Activated naive CD4-positive, alpha-beta T cell treated with anti-CD3 and anti-CD28 coated beads, Interleukin-2, amount 50 U/mL, for 16 hours (primary cell): ENCODE results near the gene KCNJ6.
"Not testable (repeated sequence)": the region's sequence is repeated elsewhere in the genome, so short reads cannot be mapped to it uniquely, and the experiment has no call there.

Experiments used
- DNase-seq: peaks from one replicate; pipeline ENCODE4 v3.0.0-alpha.2; 2020

The KCNJ6 gene

DNA sequence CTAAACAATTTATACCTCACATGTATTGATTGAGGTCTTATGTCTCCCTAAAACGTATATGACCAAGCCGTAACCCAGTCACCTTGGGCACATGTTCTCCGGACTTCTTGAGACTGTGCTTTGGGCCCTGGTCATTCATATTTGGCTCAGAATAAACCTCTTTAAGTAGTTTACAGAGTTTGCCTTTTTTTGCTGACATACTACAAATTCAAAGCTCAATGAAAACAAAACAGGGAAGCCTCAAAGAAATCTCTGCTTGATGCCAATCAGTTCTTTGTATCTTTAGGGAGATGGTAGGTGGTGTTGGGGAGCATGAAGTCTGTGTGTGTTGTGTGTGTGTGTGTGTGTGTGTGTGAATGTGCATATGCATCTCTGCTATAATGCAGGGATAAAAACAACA, 247.0 kb downstream of the KCNJ6 start:
- DNase-seq: no peak

GRCh38 chr21:37668462-37669239, 247.6 kb downstream of the KCNJ6 start:
- DNase-seq: no peak

DNA sequence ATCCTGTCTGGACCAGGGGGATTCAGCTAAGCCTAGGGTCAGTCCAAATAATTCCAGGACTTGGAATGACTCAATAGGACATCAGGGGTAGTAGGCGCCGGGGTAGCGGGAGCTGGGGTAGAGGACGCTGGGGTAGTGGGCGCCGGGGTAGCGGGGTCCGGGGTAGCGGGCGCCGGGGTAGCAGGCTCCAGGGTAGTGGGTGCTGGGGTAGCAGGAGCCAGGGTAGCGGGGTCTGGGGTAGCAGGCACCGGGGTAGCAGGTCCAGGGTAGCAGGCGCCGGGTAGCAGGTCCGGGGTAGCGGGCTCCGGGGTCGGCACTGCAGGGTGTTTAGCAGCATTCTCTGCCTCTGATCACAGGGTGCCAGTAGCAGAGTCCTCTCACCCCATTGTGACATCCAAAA, 248.9 kb downstream of the KCNJ6 start:
- no peak for DNase-seq

DNA sequence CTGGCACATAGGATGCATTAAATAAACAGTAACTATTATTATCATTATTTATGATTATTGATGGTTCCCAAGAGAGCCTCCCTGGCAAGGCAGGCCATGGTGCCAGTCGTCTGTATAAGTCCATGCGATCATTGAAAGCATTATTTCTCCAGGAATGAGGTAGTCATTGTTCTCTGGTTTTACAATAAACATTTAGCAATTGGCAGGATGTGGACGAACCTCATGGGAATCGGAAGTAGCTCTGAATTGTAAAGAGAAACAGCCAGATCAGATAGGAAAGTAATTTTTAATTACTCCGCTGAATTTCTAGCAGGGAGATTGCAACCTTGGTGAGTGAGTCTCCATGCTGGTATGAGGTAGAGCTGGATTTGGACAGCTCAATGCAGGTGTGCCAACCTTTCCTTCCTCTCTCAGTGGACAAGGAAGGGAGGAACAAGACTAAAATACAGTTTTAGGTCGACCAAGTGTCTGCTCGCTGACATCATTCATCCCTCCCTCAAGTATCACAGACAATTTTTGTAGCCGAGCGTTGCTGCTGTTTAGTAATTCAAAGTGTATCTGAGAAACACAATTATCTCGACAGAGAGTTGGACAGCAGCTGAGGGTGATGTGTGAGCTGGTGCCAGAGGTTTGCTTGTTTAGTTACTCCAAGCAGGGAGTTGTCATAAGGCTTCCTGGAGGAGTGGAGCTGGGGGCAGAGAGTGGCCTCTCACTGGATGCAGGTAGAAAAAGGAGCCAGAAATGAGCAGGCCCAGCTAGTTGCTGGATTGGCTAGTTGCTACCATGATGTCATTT, 250.8 kb downstream of the KCNJ6 start:
- DNase-seq: no peak

DNA sequence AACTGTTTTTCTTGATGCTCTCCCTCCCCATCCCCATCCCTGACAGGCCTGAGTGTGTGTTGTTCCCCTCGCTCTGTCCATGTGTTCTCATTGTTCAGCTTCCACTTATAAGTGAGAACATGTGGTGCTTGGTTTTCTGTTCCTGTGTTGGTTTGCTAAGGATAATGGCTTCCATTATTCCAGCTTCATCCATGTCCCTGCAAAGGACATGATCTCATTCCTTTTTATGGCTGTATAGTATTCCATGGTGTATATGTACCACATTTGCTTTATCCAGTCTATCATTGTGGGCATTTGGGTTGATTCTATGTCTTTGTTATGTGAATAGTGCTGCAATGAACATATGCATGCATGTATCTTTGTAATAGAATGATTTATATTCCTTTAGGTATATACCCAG, 254.0 kb downstream of the KCNJ6 start:
- DNase-seq: not testable (repeated sequence)

- DNase-seq: no peak
Observed at GRCh38 chr21:37660709-37661108, 255.5 kb downstream of the KCNJ6 start.

GRCh38 chr21:37659874-37660273, 256.4 kb downstream of the KCNJ6 start:
- DNase-seq: no peak

DNA sequence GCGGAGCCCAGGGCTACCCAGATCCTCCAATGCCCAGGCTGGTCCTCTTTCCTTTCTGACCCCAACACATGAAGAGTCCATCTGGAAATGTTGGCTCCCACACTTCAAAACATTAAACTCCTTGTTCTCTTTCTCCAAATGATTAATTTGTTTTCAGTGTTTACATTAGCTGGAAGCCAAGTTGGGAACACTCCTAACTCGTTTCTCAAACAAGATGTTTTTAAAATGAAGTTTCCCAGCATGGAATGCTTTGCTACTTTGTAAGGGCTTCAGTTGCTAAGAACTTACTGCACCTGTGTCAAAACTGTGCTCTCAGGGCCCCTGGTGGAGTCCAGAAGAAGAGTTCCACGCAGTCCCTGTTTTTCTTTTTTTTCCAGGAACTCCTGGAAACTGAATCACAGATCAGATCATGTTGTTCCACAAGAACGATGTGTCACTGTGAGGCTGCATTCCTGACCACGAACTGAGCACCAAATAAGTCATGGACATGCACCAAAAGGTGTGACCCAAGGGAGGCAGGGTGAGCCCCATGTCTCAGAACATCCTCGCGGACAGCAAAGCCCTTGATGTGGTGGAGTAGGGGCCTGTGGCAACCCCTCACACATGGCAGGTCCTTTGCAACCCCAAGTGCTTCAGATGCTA, 257.3 kb downstream of the KCNJ6 start:
- DNase-seq: no peak

DNA sequence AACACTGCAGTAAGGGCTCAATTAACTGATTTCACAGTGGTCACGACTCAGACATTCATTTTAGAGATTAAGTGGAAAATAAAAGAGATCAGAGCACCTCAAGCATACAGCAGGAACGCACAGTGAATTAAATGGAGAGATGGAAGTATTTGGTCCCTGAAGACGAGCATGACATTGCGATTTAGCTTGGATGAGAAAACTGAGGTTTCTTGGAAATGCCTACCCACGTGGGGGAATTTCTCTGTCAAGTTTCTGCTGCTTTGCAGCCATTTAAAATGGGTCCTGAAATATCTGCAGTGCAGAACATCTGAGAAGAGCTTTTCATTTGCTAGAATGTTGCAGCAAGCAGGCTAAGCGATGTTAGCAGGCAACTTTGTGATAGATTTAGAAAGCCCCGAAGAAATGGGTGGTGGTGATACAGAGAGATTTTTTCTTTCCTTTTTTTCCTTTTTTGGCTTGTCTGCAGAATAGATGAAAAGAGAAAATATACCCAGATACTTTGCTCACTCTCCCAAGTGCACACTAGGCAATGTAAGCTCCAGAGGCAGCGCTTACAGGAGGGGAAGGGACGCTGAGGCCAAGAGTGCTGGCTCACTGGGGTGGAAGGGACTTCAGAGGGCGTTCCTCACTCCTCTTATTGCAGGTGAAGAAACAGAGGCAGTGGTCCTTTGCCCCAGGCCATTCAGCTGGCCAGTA, 258.0 kb downstream of the KCNJ6 start:
- no peak for DNase-seq

DNA sequence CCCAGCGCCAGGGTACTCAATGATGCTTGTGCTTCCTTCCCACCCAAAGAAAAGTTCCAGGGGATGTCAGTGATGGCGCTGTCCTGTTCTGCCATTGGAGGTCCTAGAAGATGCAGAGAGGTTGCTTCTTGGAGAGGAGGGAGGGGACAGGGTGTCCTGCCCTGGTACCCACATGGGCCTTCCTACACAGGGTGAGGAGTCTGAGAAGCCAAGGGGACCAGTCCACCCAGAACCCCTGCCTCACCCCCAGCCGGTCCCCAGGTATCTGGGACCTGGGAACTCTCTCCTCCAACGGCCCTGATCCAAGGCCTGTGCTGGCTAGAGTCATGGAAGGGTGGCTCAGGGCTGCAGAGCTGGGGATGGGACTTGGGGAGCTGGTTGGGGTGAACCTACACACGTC, 259.4 kb downstream of the KCNJ6 start:
- no peak for DNase-seq

DNA sequence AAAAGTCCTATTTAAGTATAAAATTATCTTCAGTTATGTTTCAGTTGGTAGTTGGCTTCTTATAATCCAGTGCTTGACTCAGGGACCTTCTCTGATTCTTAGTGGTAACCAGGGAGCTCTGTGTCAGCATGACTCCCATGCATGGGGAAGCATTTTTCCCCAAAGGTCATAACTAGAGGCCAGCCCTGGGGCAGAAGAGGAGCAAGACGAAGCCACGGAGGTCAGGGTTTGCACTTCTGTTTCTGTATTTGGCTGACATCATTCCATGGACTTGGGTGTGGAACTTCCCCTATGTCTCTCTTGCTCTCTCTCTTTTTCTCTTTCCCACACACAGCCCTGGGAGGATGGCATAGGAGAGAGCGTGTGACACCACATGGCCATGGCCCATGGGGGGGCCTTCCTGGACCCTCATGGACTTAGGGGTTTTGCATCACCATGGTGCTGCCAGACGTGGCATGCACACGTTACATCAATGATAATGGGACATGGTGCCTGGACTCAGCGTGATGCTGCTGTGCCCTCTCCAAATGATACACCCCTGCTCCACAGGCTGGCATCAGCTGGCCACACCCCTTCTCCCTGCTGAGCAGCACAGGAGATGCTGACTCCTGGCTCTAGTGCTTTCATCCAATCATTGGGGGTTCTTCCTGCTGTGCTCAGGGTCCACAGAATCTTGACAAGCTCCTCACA, 260.5 kb downstream of the KCNJ6 start:
- DNase-seq: no peak

- DNase-seq: no peak
Observed at GRCh38 chr21:37654596-37654995, 261.7 kb downstream of the KCNJ6 start.

GRCh38 chr21:37653201-37653600, 263.1 kb downstream of the KCNJ6 start:
- no peak for DNase-seq

GRCh38 chr21:37647781-37648180, 268.5 kb downstream of the KCNJ6 start:
- DNase-seq: no peak

- not testable (repeated sequence) for DNase-seq
Observed at GRCh38 chr21:37646761-37647160, 269.5 kb downstream of the KCNJ6 start.

- no peak for DNase-seq
Observed at GRCh38 chr21:37645848-37646247, 270.4 kb downstream of the KCNJ6 start.

DNA sequence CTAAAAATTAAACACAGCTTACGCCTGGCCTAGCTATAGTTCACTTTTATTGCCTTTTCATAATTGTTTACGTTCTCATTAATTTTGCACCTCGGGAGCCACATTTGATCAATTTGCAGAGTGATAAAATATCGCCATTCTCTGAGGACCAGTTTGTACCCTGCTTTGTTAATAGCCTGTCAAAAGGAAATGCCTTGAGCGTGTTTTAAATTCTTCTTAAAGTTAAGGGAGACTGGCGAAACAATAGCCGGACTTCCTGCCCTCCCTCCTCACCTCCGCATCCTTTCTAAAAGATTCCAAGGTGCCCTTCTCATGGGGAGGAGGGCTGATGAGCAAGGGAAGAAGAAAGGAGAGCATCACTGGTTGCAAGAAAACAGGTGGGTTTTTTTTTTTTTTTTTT, 271.6 kb downstream of the KCNJ6 start:
- DNase-seq: no peak

GRCh38 chr21:37643862-37644261, 272.4 kb downstream of the KCNJ6 start:
- DNase-seq: not testable (repeated sequence)

DNA sequence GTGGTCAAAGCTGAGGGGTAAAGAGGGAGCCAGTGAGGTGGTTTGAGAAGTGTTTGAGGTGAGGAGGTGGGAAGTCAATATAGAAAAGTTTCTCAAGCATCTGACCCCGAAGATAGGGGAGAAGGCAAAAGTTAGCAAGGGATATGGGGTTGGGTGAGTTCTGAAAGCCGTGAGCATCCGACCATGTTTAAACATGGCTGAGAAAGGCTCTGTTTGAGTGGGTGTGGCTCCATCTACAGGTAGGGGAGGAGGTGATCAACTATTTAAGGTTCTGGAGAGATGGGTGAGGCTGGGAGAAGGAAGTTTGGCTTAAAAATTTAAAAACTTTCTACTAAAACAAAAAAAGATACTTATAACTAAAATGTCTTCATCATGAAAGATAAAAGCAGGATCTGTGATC, 273.8 kb downstream of the KCNJ6 start:
- DNase-seq: no peak

DNA sequence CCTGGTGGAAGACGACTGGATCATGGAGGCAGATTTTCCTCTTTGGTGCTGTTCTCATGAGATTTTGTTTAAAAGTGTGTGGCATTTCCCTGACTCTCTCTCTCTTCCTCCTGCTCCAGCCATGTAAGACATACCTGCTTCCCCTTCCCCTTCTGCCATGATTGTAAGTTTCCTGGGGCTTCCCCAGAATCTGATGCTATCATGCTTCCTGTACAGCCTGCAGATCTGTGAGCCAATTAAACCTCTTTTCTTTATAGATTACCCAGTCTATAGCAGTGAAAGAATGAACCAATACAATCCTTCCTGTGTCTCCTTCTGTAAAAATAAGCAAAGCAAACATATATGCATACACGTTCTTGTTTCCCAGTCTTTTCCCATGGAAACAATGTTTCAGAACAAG, 276.5 kb downstream of the KCNJ6 start:
- DNase-seq: no peak

DNA sequence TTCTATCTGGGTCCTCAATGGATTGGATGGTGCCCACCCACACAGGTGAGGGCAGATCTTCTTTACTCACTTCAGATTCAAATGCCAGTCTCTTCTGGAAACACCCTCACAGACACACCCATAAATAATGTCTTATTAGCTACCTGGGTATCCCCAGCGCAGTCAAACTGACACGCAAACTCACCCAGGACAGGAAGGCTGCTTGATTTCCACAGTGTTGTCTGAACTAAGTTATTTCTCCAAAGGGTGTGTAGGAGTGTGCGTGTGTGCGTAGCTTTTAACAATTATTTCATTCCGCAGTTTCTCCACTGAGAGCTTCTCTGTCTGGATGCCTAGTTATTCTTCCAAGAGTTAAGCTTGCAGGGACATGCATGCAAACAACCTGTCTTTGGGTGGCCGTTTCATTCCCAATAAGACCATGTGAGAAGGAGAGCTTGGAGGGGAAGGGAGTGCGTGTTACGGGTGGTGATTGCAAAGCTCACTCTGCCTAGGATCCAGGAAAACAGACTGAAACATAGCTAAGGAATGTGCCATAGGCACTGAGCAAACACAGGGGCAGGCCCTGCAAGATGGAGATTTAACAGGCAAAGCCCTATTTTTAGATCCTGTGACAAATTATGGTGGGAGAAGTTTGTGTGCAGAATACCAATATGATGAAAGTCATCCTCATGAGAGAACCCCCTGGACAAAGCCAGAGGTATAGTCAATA, 280.0 kb downstream of the KCNJ6 start:
- DNase-seq: no peak
